Neuronal stem cell (in vitro differentiated cells): ENCODE data around the gene C2orf81.

Experiments
- DNase-seq: peaks from one replicate; pipeline ENCODE4 v3.0.0-alpha.2; 2013; ENCODE audit warnings: low spot score
- H2AFZ ChIP-seq: one replicate; pipeline ENCODE4 v1.6.1; 2013; ENCODE audit warnings: mild to moderate bottlenecking, low read length, inconsistent platforms
- H2AK5ac ChIP-seq: 2 replicates; pipeline ENCODE4 v1.6.1; 2013; ENCODE audit warnings: low read depth, mild to moderate bottlenecking, inconsistent platforms, low read length, moderate library complexity, mixed read lengths
- H2BK120ac ChIP-seq: 2 replicates; pipeline ENCODE4 v1.6.1; 2013; ENCODE audit warnings: low read depth, mild to moderate bottlenecking, inconsistent platforms, low read length, moderate library complexity, mixed read lengths
- H2BK12ac ChIP-seq: one replicate; pipeline ENCODE4 v1.6.1; 2013; ENCODE audit warnings: low read length, inconsistent platforms
- H2BK15ac ChIP-seq: 2 replicates; pipeline ENCODE4 v1.6.1; 2013; ENCODE audit warnings: mild to moderate bottlenecking, low read length, inconsistent platforms, mixed read lengths
- H2BK5ac ChIP-seq: one replicate; pipeline ENCODE4 v1.6.1; 2013; ENCODE audit warnings: inconsistent platforms, mild to moderate bottlenecking, low read length, moderate library complexity
- H3K14ac ChIP-seq: one replicate; pipeline ENCODE4 v1.6.1; 2013; ENCODE audit warnings: low read length, inconsistent platforms
- H3K18ac ChIP-seq: 2 replicates; pipeline ENCODE4 v1.6.1; 2013; ENCODE audit warnings: low read length, inconsistent platforms
- H3K23ac ChIP-seq: 2 replicates; pipeline ENCODE4 v1.6.1; 2013; ENCODE audit warnings: low read depth, mild to moderate bottlenecking, mixed read lengths, low read length, inconsistent platforms; ENCODE audit not compliant: poor library complexity
- H3K27ac ChIP-seq: replicated peaks from 3 replicates; pipeline ENCODE4 v1.5.1; 2013; ENCODE audit warnings: low read length, inconsistent platforms
- H3K27me3 ChIP-seq, 3 experiments: 2 replicates each; pipeline ENCODE4 v1.6.1; 2013; ENCODE audit warnings: low read length in 3 of 3, mild to moderate bottlenecking in 2 of 3, inconsistent platforms in 1 of 3, low read depth in 1 of 3, mixed read lengths in 1 of 3, moderate library complexity in 1 of 3; ENCODE audit not compliant: control insufficient read depth in 3 of 3, insufficient read depth in 3 of 3
- H3K36me3 ChIP-seq, 2 donors: replicated peaks in 1 of 2; 2 replicates each; pipeline ENCODE4 v1.6.1; 2013; ENCODE audit warnings: low read length in 2 of 2; ENCODE audit not compliant: control insufficient read depth in 2 of 2, insufficient read depth in 2 of 2
- H3K4ac ChIP-seq: 2 replicates; pipeline ENCODE4 v1.6.1; 2013; ENCODE audit warnings: inconsistent platforms, mild to moderate bottlenecking, low read length, moderate library complexity
- H3K4me1 ChIP-seq, 2 donors: 1 replicate in 1 of 2; 2 replicates in 1 of 2; pipeline ENCODE4 v1.6.1; 2013; ENCODE audit warnings: low read length in 2 of 2, low read depth in 1 of 2; ENCODE audit not compliant: control insufficient read depth in 2 of 2, insufficient read depth in 1 of 2
- H3K4me2 ChIP-seq: one replicate; pipeline ENCODE4 v1.6.1; 2013; ENCODE audit warnings: mild to moderate bottlenecking, low read length, inconsistent platforms; ENCODE audit not compliant: insufficient read depth, poor library complexity, severe bottlenecking
- H3K4me3 ChIP-seq, 2 donors: 2 replicates each; pipeline ENCODE4 v1.5.1; 2013; ENCODE audit warnings: low read length in 2 of 2, mild to moderate bottlenecking in 2 of 2, inconsistent platforms in 1 of 2, moderate library complexity in 1 of 2
- H3K79me1 ChIP-seq: one replicate; pipeline ENCODE4 v1.6.1; 2013; ENCODE audit warnings: low read depth, mild to moderate bottlenecking, inconsistent platforms, low read length, moderate library complexity
- H3K9ac ChIP-seq: one replicate; pipeline ENCODE4 v1.6.1; 2013; ENCODE audit warnings: mild to moderate bottlenecking, low read depth, low read length, inconsistent platforms; ENCODE audit not compliant: poor library complexity
- H3K9me3 ChIP-seq, 2 donors: replicated peaks in 1 of 2; 2 replicates each; pipeline versions ENCODE3 to v1.6.1; 2013; ENCODE audit warnings: low read length in 2 of 2, mild to moderate bottlenecking in 2 of 2, inconsistent platforms in 1 of 2, low read depth in 1 of 2, mixed read lengths in 1 of 2, moderate library complexity in 1 of 2; ENCODE audit not compliant: control insufficient read depth in 2 of 2, insufficient read depth in 1 of 2
- H4K8ac ChIP-seq: one replicate; pipeline ENCODE4 v1.6.1; 2013; ENCODE audit warnings: low read depth, mild to moderate bottlenecking, inconsistent platforms, low read length, moderate library complexity
- H4K91ac ChIP-seq: one replicate; pipeline ENCODE4 v1.6.1; 2013; ENCODE audit warnings: low read length, low read depth, mild to moderate bottlenecking, inconsistent platforms; ENCODE audit not compliant: poor library complexity
- WGBS, 2 donors: extraction: QIAGEN DNeasy Blood & Tissue Kit; methylation state at CpG; one replicate each; pipeline ENCODE4 v1.1.7; 2013; ENCODE audit warnings: missing lambda C conversion rate in 2 of 2, mixed read lengths in 1 of 2; ENCODE audit not compliant: insufficient read length in 2 of 2, insufficient replicate concordance in 1 of 2; ENCODE audit errors: extremely low coverage in 2 of 2; 5-methylcytosine and 5-hydroxymethylcytosine counted together

Gene C2orf81

DNA sequence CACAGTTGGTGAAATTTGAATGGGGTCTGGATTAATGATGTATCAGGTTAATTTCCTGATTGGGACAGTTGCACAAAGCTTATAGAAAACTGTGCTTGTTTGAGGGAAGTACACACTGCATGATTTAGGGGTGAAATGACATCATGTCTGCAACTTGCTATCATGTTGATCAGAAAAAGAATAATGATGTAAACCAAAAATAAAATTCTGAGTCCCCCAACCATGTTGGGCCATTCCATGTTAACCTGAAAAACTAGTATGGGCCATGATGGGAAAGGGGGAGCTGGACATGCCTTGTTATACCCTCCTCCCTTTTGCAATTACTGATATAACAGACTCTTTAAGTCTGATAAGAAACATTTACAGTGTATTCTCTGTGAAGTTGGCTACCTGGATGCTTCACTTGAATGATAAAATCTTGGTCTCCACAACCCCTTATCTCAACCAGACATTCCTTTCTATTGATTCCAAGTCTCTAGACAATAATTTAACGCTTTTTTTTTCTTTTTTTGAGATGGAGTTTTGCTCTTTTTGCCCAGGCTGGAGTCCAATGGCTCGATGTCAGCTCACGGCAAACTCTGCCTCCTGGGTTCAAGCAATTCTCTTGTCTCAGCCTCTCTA is 29.3 kb upstream of the C2orf81 start:
- no peak overlapping the region for H3K4me3 ChIP-seq
- H4K8ac ChIP-seq = no peak overlapping the region
- no peak overlapping the region for H3K18ac ChIP-seq
- no peaks in the 10 kb centered on the region for H3K79me1 ChIP-seq
- H2AFZ ChIP-seq = no peak overlapping the region
- H3K23ac ChIP-seq = no peak overlapping the region
- no peak overlapping the region for H2AK5ac ChIP-seq
- H2BK120ac ChIP-seq = no peak overlapping the region
- H3K4me1 ChIP-seq = peaks cover 2 to 4% of the 10 kb centered on the region in 2 donors
- no peak overlapping the region for H4K91ac ChIP-seq
- H2BK5ac ChIP-seq = no peak overlapping the region
- no peak overlapping the region for H3K14ac ChIP-seq
- H3K27ac ChIP-seq = no peak overlapping the region
- peaks cover 0 to 8% (median 0%) of the 10 kb centered on the region in 3 experiments for H3K27me3 ChIP-seq
- no peak overlapping the region for H3K4ac ChIP-seq
- H2BK15ac ChIP-seq = no peak overlapping the region
- WGBS, 2 donors = no CpG with 5 or more reads among the region's 3 CpGs
- no peak overlapping the region for H3K9ac ChIP-seq
- H3K4me2 ChIP-seq = no peak overlapping the region
- H3K9me3 ChIP-seq = no peaks in the 10 kb centered on the region
- H3K36me3 ChIP-seq = no peaks in the 10 kb centered on the region
- H2BK12ac ChIP-seq = no peak overlapping the region
- DNase-seq = no peak

DNA sequence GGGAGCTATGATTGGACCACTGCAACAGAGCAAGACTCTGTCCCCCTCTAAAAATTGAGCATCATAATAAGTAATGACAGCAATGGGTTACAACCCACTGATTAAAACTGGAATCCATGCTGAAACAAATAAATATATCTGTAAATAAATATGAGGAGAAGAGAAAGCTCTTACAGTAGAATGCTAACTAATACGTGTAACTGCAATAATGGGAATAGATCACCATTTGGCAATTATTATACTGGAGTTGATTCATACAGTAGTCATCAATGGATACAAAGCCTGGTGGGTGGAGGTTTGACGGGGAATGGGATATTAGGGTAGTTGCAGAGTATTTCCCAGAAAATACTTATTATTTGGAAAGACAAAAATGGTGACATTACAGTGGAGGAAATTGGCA is 27.4 kb upstream of the C2orf81 start:
- Histone ChIP-seq H2AK5ac (no peak overlapping the region), H3K27ac (no peak overlapping the region), H3K4me2 (no peak overlapping the region), H2BK120ac (no peak overlapping the region), H2BK15ac (no peak overlapping the region), H3K4me1 (no peaks in the 10 kb centered on the region), H4K91ac (no peak overlapping the region), H3K4me3 (no peak overlapping the region), H3K4ac (no peak overlapping the region), H2AFZ (no peak overlapping the region), H3K9ac (no peak overlapping the region), H3K27me3 (peaks cover 0 to 8% (median 0%) of the 10 kb centered on the region in 3 experiments), H3K9me3 (no peaks in the 10 kb centered on the region), H3K79me1 (no peaks in the 10 kb centered on the region), H3K23ac (no peak overlapping the region), H3K18ac (no peak overlapping the region), H4K8ac (no peak overlapping the region), H2BK5ac (no peak overlapping the region), H3K36me3 (no peaks in the 10 kb centered on the region), H2BK12ac (no peak overlapping the region), H3K14ac (no peak overlapping the region)
- DNase-seq = no peak
- WGBS, 2 donors = no CpG with 5 or more reads among the region's 2 CpGs

DNA sequence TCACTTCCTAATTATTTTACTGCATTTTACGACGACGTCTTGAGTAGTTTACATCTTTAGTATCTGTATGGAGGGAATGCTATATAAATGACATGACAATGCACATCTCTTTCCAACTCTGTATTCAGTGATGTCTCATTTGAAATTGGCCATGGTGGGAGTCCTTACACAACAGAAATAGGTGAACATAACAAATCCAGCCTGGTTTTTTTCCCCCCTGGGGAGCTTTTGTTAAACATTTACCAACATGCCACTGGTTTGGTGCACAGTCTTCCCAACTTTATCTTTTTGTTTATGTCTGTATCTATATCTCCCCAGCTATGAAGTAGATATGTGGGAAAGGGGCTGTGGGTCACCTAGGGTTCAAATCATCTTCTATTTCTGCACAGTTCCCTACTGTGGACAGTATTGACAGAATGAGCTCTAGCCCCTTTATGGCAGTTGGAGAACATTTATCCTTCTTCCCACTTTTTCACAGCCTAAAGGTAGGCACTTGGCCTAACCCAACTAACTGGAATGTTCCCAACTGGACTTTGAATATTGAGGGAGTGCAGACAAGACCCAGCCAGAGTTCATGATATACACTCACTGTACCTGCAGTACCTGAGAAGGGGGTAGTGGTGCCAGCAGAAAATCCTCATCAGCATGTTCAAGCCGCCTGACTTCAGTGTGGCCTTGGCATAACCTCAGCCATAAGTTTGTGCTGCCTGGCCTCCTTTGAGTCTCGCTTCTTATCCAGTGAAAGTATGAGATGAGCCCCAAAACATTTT is 26.0 kb upstream of the C2orf81 start:
- H3K4me1 ChIP-seq = no peaks in the 10 kb centered on the region
- H2BK120ac ChIP-seq = no peak overlapping the region
- H3K9ac ChIP-seq = no peak overlapping the region
- H4K91ac ChIP-seq = no peak overlapping the region
- no peak overlapping the region for H3K4me2 ChIP-seq
- no peaks in the 10 kb centered on the region for H3K36me3 ChIP-seq
- H2AFZ ChIP-seq = no peak overlapping the region
- peaks cover 0 to 8% (median 6%) of the 10 kb centered on the region in 3 experiments for H3K27me3 ChIP-seq
- H3K23ac ChIP-seq = no peak overlapping the region
- H2AK5ac ChIP-seq = no peak overlapping the region
- no peak overlapping the region for H3K27ac ChIP-seq
- no peaks in the 10 kb centered on the region for H3K79me1 ChIP-seq
- peaks cover 0 to 2% of the 10 kb centered on the region in 2 donors for H3K9me3 ChIP-seq
- no peak for DNase-seq
- H4K8ac ChIP-seq = no peak overlapping the region
- no peak overlapping the region for H3K18ac ChIP-seq
- no peak overlapping the region for H3K4me3 ChIP-seq
- no peak overlapping the region for H2BK12ac ChIP-seq
- H2BK5ac ChIP-seq = no peak overlapping the region
- H3K14ac ChIP-seq = no peak overlapping the region
- no peak overlapping the region for H3K4ac ChIP-seq
- no CpG with 5 or more reads among the region's 5 CpGs for WGBS, 2 donors
- no peak overlapping the region for H2BK15ac ChIP-seq

DNA sequence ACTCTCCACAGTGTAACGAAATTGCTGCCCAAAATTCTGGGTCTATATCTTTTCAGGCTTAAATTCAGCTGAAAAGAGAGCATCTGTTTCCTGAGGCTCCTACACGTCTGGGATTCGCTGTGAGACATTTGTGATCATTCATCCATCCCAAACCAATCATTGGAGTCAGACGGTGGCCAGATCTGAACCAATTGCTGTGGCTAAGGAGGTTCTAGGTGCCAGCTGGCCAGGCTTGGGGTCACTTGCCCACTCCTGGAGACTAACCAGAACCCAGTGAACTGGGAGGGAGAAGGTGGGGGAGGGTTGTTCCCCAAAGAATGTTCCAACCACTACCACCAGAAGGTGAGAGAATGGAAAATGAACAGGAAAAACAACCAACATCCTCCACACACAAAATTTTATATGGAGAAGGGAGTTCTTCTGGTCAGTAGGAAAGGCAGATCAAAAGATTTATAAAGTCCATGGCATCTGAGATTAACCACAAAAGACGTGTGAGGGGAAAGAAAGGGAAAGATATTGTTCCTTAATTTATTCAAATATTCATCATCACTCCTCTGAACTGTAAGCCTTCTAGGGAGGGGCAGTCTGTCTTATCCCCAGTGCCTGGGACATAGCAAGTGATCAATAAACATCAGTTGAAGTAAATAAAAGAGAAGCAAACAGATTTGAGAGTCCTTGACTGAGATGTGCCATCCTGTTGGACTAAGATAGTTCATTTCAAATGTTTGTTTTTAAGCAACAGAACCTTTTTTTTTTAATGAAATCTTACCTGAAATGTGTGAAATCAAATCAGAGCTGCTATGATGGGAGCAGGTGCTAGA is 23.3 kb upstream of the C2orf81 start:
- no peak for DNase-seq
- H3K27ac ChIP-seq = no peak overlapping the region
- no peak overlapping the region for H3K9ac ChIP-seq

More for the DNA sequence above, 23.3 kb upstream of the C2orf81 start:
- Histone ChIP-seq H3K14ac (no peak overlapping the region), H3K4me1 (peaks cover 3% of the 10 kb centered on the region in 2 donors), H3K23ac (no peak overlapping the region), H2BK15ac (no peak overlapping the region), H2BK12ac (no peak overlapping the region), H3K4me2 (no peak overlapping the region), H3K9me3 (peaks cover 0 to 2% of the 10 kb centered on the region in 2 donors), H2BK5ac (no peak overlapping the region), H2AK5ac (no peak overlapping the region), H3K27me3 (peaks cover 0 to 15% (median 4%) of the 10 kb centered on the region in 3 experiments), H3K18ac (no peak overlapping the region), H3K79me1 (peaks cover under 1% of the 10 kb centered on the region), H3K4ac (no peak overlapping the region), H4K91ac (no peak overlapping the region), H3K36me3 (no peaks in the 10 kb centered on the region), H4K8ac (no peak overlapping the region), H2AFZ (peak overlapping the region; percentile 61), H2BK120ac (no peak overlapping the region), H3K4me3 (no peak overlapping the region)
- WGBS, 2 donors = no CpG with 5 or more reads among the region's 5 CpGs
